Measurements from ENCODE around the gene RGMA.
"Not testable (repeated sequence)": the region's sequence is repeated elsewhere in the genome, so short reads cannot be mapped to it uniquely, and the experiment has no call there.

RGMA gene

GRCh38 chr15:93031557-93032384 lies 57.2 kb downstream of the RGMA start:
- not testable (repeated sequence) for FAIRE-seq

- FAIRE-seq = no peak
These were observed 57.9 kb downstream of the RGMA start for GRCh38 chr15:93031103-93031464.

- no peak for FAIRE-seq
These were observed 58.4 kb downstream of the RGMA start for GRCh38 chr15:93030430-93031102.

- no peak for FAIRE-seq
These were observed 59.1 kb downstream of the RGMA start for GRCh38 chr15:93029836-93030429.

- FAIRE-seq = no peak
These were observed 59.7 kb downstream of the RGMA start for GRCh38 chr15:93029214-93029835.

- FAIRE-seq = no peak
These were observed 60.3 kb downstream of the RGMA start for GRCh38 chr15:93028632-93029213.

GRCh38 chr15:93028111-93028631 lies 60.8 kb downstream of the RGMA start:
- no peak for FAIRE-seq

- no peak for FAIRE-seq
These were observed 61.6 kb downstream of the RGMA start for GRCh38 chr15:93027413-93027812.

GRCh38 chr15:93026380-93026817 lies 62.6 kb downstream of the RGMA start:
- no peak for FAIRE-seq

GRCh38 chr15:93025625-93025982 lies 63.4 kb downstream of the RGMA start:
- FAIRE-seq = no peak

- FAIRE-seq = no peak
These were observed 64.0 kb downstream of the RGMA start for GRCh38 chr15:93024716-93025624.

GRCh38 chr15:93024293-93024692 lies 64.7 kb downstream of the RGMA start:
- no peak for FAIRE-seq

- FAIRE-seq = no peak
These were observed 67.8 kb downstream of the RGMA start for GRCh38 chr15:93020976-93021772.

- no peak for FAIRE-seq
These were observed 69.0 kb downstream of the RGMA start for GRCh38 chr15:93019971-93020370.

- FAIRE-seq = no peak
These were observed 69.9 kb downstream of the RGMA start for GRCh38 chr15:93019090-93019489.

- no peak for FAIRE-seq
These were observed 70.4 kb downstream of the RGMA start for GRCh38 chr15:93018574-93018973.

GRCh38 chr15:93017526-93017925 lies 71.5 kb downstream of the RGMA start:
- no peak for FAIRE-seq

GRCh38 chr15:93012786-93013185 lies 76.2 kb downstream of the RGMA start:
- no peak for FAIRE-seq

- no peak for FAIRE-seq
These were observed 81.0 kb downstream of the RGMA start for GRCh38 chr15:93007994-93008393.

GRCh38 chr15:93005133-93005532 lies 83.9 kb downstream of the RGMA start:
- FAIRE-seq = no peak

GRCh38 chr15:93001881-93002280 lies 87.1 kb downstream of the RGMA start:
- no peak for FAIRE-seq

Measured in TTC549 (cell line).